B cell (primary cell): ENCODE data around the gene FBXL16.

Experiments
- CTCF ChIP-seq: fragments of 200-600 bp; IDR thresholded peaks from one replicate; pipeline ENCODE4 v1.8.0; 2022; ENCODE audit warnings: antibody characterized with exemption, mild to moderate bottlenecking
- EZH2 ChIP-seq: IDR thresholded peaks from 2 replicates; pipeline ENCODE4 v1.6.1; 2012; ENCODE audit warnings: borderline replicate concordance, low read depth, mild to moderate bottlenecking, moderate library complexity, low read length; ENCODE audit not compliant: insufficient read depth, poor library complexity, severe bottlenecking

GRCh38 chr16:659618-660017, 46.0 kb downstream of the FBXL16 start:
- no peak for TF ChIP-seq CTCF
- no peak for TF ChIP-seq EZH2
